GM18526 (cell line): ENCODE measurements around the gene ZNF221.

Experiments
- POLR2A ChIP-seq: IDR thresholded peaks from 3 replicates; pipeline ENCODE4 v1.6.1; 2011; ENCODE audit not compliant: insufficient read length; ENCODE audit errors: extremely low read depth

The ZNF221 gene

GRCh38 chr19:43939557-43940260, 11.3 kb upstream of the ZNF221 start:
- TF ChIP-seq POLR2A: no peak

- no peak for TF ChIP-seq POLR2A
Measured at GRCh38 chr19:43940719-43941118, 10.3 kb upstream of the ZNF221 start.

GRCh38 chr19:43941209-43941608, 9.8 kb upstream of the ZNF221 start:
- no peak for TF ChIP-seq POLR2A

- no peak for TF ChIP-seq POLR2A
Measured at GRCh38 chr19:43956827-43957226, 5.8 kb downstream of the ZNF221 start.

- TF ChIP-seq POLR2A: no peak
Measured at GRCh38 chr19:43957891-43958290, 6.9 kb downstream of the ZNF221 start.

GRCh38 chr19:43960411-43960810, 9.4 kb downstream of the ZNF221 start:
- TF ChIP-seq POLR2A: no peak

- TF ChIP-seq POLR2A: no peak
Measured at GRCh38 chr19:43966079-43966694, 15.2 kb downstream of the ZNF221 start.

- no peak for TF ChIP-seq POLR2A
Measured at GRCh38 chr19:43976732-43977131, 25.7 kb downstream of the ZNF221 start.

GRCh38 chr19:43983544-43983911, 32.5 kb downstream of the ZNF221 start:
- TF ChIP-seq POLR2A: no peak

GRCh38 chr19:43983912-43984686, 33.1 kb downstream of the ZNF221 start, which contains the start of gene ZNF155:
Gene ZNF155 (plus strand): TSS chr19:43984188. CDS start chr19:43988544, 4,356 bp downstream.
- TF ChIP-seq POLR2A: peak; percentile 42

GRCh38 chr19:43984687-43985000, 33.6 kb downstream of the ZNF221 start:
- TF ChIP-seq POLR2A: no peak

GRCh38 chr19:43997631-43998290, 46.7 kb downstream of the ZNF221 start:
- TF ChIP-seq POLR2A: no peak

- no peak for TF ChIP-seq POLR2A
Measured at GRCh38 chr19:44002212-44002565, 51.2 kb downstream of the ZNF221 start.

GRCh38 chr19:44002566-44003460, 51.8 kb downstream of the ZNF221 start, which contains the start of gene ZNF230:
Gene ZNF230 (plus strand): TSS chr19:44002957. CDS start chr19:44007079, 4,122 bp downstream.
- peak; percentile 57 for TF ChIP-seq POLR2A
